Neural crest cell (in vitro differentiated cells): ENCODE data around the gene HERC2. TPM values are rescaled to one million over a fixed set of nuclear protein-coding genes. Genes with fewer than 3 reads are reported as not detected.

Experiments used
- DNase-seq: peaks from one replicate; pipeline ENCODE4 v3.0.0; 2021; ENCODE audit warnings: low read depth, mixed read lengths, low spot score
- H3K27ac Mint-ChIP-seq: one replicate; pipeline ENCODE4 v1.8.0; 2021; ENCODE audit warnings: mild to moderate bottlenecking, mixed read lengths; ENCODE audit not compliant: unreplicated experiment
- H3K27me3 Mint-ChIP-seq: 2 replicates; pipeline ENCODE4 v1.8.0; 2021; ENCODE audit warnings: low read depth, mild to moderate bottlenecking, mixed read lengths
- H3K36me3 Mint-ChIP-seq: 2 replicates; pipeline ENCODE4 v1.8.0; 2021; ENCODE audit warnings: low read depth, mild to moderate bottlenecking, mixed read lengths
- H3K4me1 Mint-ChIP-seq: 2 replicates; pipeline ENCODE4 v1.8.0; 2021; ENCODE audit warnings: mixed read lengths
- H3K4me3 Mint-ChIP-seq: one replicate; pipeline ENCODE4 v1.8.0; 2021; ENCODE audit warnings: mild to moderate bottlenecking, mixed read lengths
- H3K9me3 Mint-ChIP-seq: 2 replicates; pipeline ENCODE4 v1.8.0; 2021; ENCODE audit warnings: mixed read lengths
- CTCF ChIP-seq: fragments of 200-600 bp; sonication (generic); conservative IDR thresholded peaks from 2 replicates; pipeline ENCODE4 v1.5.0; 2021; ENCODE audit warnings: antibody characterized with exemption, mild to moderate bottlenecking
- total RNA-seq: library from RNA; stranded (reverse); gene quantifications from 2 replicates; pipeline ENCODE4 v1.2.1, GENCODE V29; 2021

The HERC2 gene
- total RNA-seq, 1 donor from 2014 or later, result 83.6 TPM

GRCh38 chr15:28274635-28275034 is 47.3 kb downstream of the HERC2 start:
- no peaks in the 10 kb centered on the region for H3K9me3 Mint-ChIP-seq
- no peak overlapping the region for H3K27ac Mint-ChIP-seq
- DNase-seq, result no peak
- H3K36me3 Mint-ChIP-seq, result peaks cover 12% of the 10 kb centered on the region
- no peaks in the 10 kb centered on the region for H3K27me3 Mint-ChIP-seq
- no peak overlapping the region for H3K4me3 Mint-ChIP-seq
- TF ChIP-seq CTCF, result no peak
- H3K4me1 Mint-ChIP-seq, result peaks cover 9% of the 10 kb centered on the region

GRCh38 chr15:28273873-28274610 is 47.9 kb downstream of the HERC2 start:
- no peak for TF ChIP-seq CTCF
- DNase-seq, result no peak
- Mint-ChIP-seq H3K4me3 (no peak overlapping the region), H3K36me3 (peaks cover 13% of the 10 kb centered on the region), H3K9me3 (no peaks in the 10 kb centered on the region), H3K27ac (no peak overlapping the region), H3K4me1 (peaks cover 9% of the 10 kb centered on the region), H3K27me3 (no peaks in the 10 kb centered on the region)

- Mint-ChIP-seq H3K27me3 (no peaks in the 10 kb centered on the region), H3K36me3 (peaks cover 16% of the 10 kb centered on the region), H3K4me1 (peaks cover 9% of the 10 kb centered on the region), H3K9me3 (no peaks in the 10 kb centered on the region), H3K27ac (no peak overlapping the region), H3K4me3 (no peak overlapping the region)
- DNase-seq, result peak; percentile 25
- TF ChIP-seq CTCF, result peak; percentile 46
Measured at GRCh38 chr15:28273468-28273867, 48.5 kb downstream of the HERC2 start.

GRCh38 chr15:28272587-28272986 is 49.4 kb downstream of the HERC2 start:
- H3K4me1 Mint-ChIP-seq, result peaks cover 9% of the 10 kb centered on the region
- TF ChIP-seq CTCF, result no peak
- H3K27ac Mint-ChIP-seq, result no peak overlapping the region
- no peaks in the 10 kb centered on the region for H3K27me3 Mint-ChIP-seq
- no peak for DNase-seq
- H3K36me3 Mint-ChIP-seq, result peaks cover 18% of the 10 kb centered on the region
- H3K9me3 Mint-ChIP-seq, result no peaks in the 10 kb centered on the region
- H3K4me3 Mint-ChIP-seq, result no peak overlapping the region

GRCh38 chr15:28271697-28272260 is 50.2 kb downstream of the HERC2 start:
- Mint-ChIP-seq H3K27me3 (no peaks in the 10 kb centered on the region), H3K27ac (no peak overlapping the region), H3K4me1 (peaks cover 9% of the 10 kb centered on the region), H3K9me3 (no peaks in the 10 kb centered on the region), H3K36me3 (peaks cover 24% of the 10 kb centered on the region), H3K4me3 (no peak overlapping the region)
- no peak for DNase-seq
- no peak for TF ChIP-seq CTCF
